Activated T-helper 2 cell treated with anti-CD3 and anti-CD28 coated beads, Interferon-gamma antibody, Interleukin-2, Interleukin-4, amounts not matched to agents 10 μg/mL and 5 μg/mL and 100 μg/mL, durations not matched to agents 14 hours and 24 hours and 36 hours (primary cell): ENCODE measurements around the gene PLA2G2A. TPM values are rescaled to one million over a fixed set of nuclear protein-coding genes. Genes with fewer than 3 reads are reported as not detected.

ENCODE experiments used
- DNase-seq: peaks from one replicate; pipeline ENCODE4 v3.0.0; 2021; ENCODE audit warnings: low spot score
- H3K27ac Mint-ChIP-seq: one replicate; pipeline ENCODE4 v1.8.0; 2021; ENCODE audit warnings: mixed read lengths
- H3K27me3 Mint-ChIP-seq: one replicate; pipeline ENCODE4 v1.8.0; 2021; ENCODE audit warnings: low read depth, mixed read lengths
- H3K36me3 Mint-ChIP-seq: one replicate; pipeline ENCODE4 v1.8.0; 2021; ENCODE audit warnings: low read depth, mixed read lengths
- H3K4me1 Mint-ChIP-seq: one replicate; pipeline ENCODE4 v1.8.0; 2021; ENCODE audit warnings: low read depth, mixed read lengths
- H3K4me3 Mint-ChIP-seq: one replicate; pipeline ENCODE4 v1.8.0; 2021; ENCODE audit warnings: low read depth, mild to moderate bottlenecking, moderate library complexity, mixed read lengths
- H3K9me3 Mint-ChIP-seq: one replicate; pipeline ENCODE4 v1.8.0; 2021; ENCODE audit warnings: mixed read lengths
- intact Hi-C: fragments of 100-400 bp; cut with micrococcal nuclease; formaldehyde crosslinking; loops from one replicate; pipeline ENCODE4 v1.15.1; 2023
- total RNA-seq: library from RNA; stranded (reverse); gene quantifications from 2 replicates; pipeline ENCODE4 v1.2.3, GENCODE V29; 2022

PLA2G2A gene
- total RNA-seq, 1 donor from 2014 or later, result not detected

DNA sequence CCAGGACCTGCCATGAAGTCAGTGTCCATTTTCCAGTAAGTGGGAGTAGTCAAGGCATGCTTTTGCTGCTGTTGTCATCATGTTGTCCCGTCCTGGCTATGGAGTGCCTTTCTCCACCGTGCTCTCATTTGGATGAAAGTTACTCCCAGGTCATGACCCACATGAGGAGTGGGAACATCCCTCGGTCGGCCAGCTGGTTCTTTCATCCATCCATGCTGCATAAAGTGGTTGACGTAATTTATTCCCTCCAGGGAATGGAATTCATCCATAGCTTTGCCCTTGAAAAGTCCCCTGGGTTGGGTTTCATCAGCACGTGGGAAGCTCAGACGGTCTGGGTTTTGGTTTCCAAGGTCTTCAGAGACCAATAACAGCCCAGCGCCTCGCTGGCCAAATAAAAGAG lies 11.6 kb downstream of the PLA2G2A start:
- Mint-ChIP-seq H3K4me3 (no peak overlapping the region), H3K4me1 (no peaks in the 10 kb centered on the region), H3K36me3 (no peaks in the 10 kb centered on the region), H3K9me3 (no peaks in the 10 kb centered on the region), H3K27me3 (peaks cover 24% of the 10 kb centered on the region), H3K27ac (no peak overlapping the region)
- intact Hi-C loops, result no loop called here
- no peak for DNase-seq

DNA sequence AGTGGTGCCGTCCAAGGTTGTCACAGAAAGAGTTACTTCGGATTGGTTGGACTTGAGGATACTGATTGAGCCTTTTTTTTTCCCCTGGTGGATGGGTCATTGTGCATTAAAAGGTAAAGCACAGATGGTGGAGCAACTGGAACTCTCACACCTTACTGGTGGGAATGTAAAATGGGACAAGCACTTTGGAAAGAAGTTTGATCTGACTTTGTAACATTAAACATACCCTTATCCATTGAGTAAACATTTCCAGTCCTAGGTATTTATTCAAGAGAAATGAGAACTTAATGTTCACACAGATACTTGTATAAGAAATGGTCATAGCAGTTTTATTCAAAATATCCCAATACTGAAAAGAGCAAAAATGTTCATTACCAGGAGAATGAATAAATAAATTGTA lies 14.9 kb downstream of the PLA2G2A start:
- H3K4me1 Mint-ChIP-seq, result no peaks in the 10 kb centered on the region
- H3K4me3 Mint-ChIP-seq, result no peak overlapping the region
- H3K36me3 Mint-ChIP-seq, result no peaks in the 10 kb centered on the region
- intact Hi-C loops, result no loop called here
- no peak for DNase-seq
- no peak overlapping the region for H3K27ac Mint-ChIP-seq
- H3K9me3 Mint-ChIP-seq, result no peaks in the 10 kb centered on the region
- H3K27me3 Mint-ChIP-seq, result peaks cover 20% of the 10 kb centered on the region

DNA sequence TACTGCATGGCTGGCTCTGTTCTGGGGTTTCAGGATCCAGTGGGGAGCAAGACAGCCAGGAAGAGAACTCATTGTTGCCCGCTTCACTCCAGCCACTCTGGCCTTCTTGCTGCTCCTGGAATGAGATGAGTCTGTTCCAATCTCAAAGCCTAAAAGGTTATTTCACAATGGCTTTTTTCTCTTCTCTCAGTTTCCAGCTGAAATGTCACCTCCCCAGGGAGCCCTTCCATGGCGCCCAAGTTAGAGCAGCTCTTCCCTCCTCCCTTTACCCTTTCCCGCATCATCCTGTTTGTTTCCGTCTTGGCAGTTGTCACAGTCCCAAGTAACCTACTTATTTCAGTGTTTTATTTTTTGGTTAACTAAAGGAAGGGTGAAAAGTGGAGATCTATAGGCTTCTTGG lies 15.8 kb downstream of the PLA2G2A start:
- Mint-ChIP-seq H3K27me3 (peaks cover 20% of the 10 kb centered on the region), H3K36me3 (no peaks in the 10 kb centered on the region), H3K4me1 (no peaks in the 10 kb centered on the region)

DNA sequence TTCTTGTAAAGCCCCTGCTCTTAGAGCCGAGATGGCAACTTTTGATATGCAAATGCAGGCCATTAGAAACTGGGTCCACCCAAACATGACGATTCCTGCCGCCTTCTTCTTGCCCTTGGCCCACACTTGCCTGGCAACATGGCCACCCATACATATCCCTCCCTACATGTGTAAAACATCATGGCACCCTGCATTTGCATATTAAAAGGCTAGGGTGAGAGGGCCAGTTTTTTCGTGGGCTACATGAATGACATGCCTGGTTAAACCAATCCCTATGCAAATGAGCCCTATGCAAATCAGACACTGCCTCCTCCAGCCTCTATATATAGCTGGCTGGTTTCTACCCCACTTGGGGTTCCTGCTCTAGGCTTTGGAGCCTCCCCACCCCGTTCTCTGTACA lies 18.8 kb downstream of the PLA2G2A start:
- Mint-ChIP-seq H3K9me3 (no peaks in the 10 kb centered on the region), H3K27ac (no peak overlapping the region), H3K4me1 (no peaks in the 10 kb centered on the region), H3K27me3 (peaks cover 14% of the 10 kb centered on the region), H3K36me3 (no peaks in the 10 kb centered on the region), H3K4me3 (no peak overlapping the region)
- no peak for DNase-seq
- intact Hi-C loops, result no loop called here

More for the DNA sequence above, 15.8 kb downstream of the PLA2G2A start:
- no peak for DNase-seq
- Mint-ChIP-seq H3K9me3 (no peaks in the 10 kb centered on the region), H3K4me3 (no peak overlapping the region), H3K27ac (no peak overlapping the region)
- intact Hi-C loops, result no loop called here

DNA sequence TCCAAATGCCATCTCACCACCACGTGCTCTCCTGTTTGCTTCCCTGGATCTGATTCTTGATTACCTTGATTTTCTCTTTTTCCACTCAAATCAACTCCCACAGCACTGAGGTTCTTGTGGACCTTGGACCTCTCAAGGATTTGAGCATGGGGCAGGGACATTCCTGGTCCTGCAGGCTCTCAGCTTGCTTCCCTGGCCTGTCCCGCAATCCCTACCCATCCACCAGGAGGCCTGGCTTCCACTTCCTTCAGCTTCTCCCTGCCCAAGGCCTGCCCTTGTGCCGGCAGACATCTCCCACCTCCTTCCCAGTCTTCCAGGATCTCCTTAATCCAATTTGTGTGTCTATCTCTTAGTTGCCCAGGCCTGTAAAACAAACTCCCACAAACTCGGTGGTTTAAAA lies 21.6 kb downstream of the PLA2G2A start:
- DNase-seq, result no peak
- no peaks in the 10 kb centered on the region for H3K4me1 Mint-ChIP-seq
- intact Hi-C loops, result no loop called here
- H3K9me3 Mint-ChIP-seq, result no peaks in the 10 kb centered on the region
- no peaks in the 10 kb centered on the region for H3K36me3 Mint-ChIP-seq
- no peak overlapping the region for H3K4me3 Mint-ChIP-seq
- H3K27me3 Mint-ChIP-seq, result peaks cover 13% of the 10 kb centered on the region
- no peak overlapping the region for H3K27ac Mint-ChIP-seq

DNA sequence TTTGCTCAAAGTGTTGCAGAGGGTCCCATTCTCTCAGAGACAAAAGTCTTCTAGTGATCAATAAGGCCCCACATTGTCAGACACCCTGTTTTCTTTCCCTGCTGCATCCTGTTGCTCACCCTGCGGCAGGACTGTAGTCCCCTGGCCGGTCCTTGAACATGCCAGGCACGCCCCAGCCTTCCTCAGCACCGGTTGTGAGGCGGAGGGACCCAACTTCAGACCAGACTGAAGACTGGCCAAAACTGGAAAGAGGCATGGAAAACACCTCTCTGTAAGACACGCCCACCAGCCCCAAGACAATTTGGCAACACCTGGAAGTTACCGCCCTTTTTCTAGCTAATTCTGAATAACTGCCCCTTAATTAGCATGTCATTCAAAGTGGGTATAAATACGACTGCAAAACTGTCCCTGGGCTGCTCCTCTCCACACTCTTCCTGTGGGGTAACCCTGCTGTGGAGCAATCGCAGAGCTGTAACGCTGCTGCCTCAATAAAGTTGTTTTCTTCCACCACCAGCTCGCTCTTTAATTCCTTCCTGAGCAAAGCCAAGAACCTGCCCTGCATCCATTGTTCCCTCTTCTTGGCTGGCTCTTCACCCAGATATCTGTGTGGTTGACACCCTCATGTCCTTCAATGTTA lies 23.8 kb downstream of the PLA2G2A start:
- H3K9me3 Mint-ChIP-seq, result no peaks in the 10 kb centered on the region
- DNase-seq, result no peak
- H3K4me1 Mint-ChIP-seq, result no peaks in the 10 kb centered on the region
- no peak overlapping the region for H3K4me3 Mint-ChIP-seq
- H3K36me3 Mint-ChIP-seq, result no peaks in the 10 kb centered on the region
- intact Hi-C loops, result no loop called here
- H3K27ac Mint-ChIP-seq, result no peak overlapping the region
- H3K27me3 Mint-ChIP-seq, result peaks cover 14% of the 10 kb centered on the region

DNA sequence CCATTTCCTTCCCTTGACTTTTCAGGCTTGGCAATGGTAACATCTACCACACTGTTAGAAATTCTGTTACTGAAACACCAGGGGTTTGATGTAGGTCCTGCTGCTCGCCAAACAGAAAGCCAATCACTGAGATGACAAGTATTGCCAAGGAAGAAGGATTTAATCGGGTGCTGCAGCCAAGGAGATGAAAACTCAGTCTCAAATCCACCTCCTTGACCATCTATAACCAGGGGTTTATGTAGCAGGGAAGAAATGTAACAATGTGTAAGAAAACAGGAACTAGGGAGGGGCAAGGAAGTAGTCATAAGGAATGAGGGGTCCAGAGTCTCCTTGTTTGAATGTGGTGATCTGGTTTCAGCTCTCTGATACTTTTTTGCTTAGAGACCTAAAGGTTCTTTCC lies 25.4 kb downstream of the PLA2G2A start:
- no peak overlapping the region for H3K4me3 Mint-ChIP-seq
- H3K27ac Mint-ChIP-seq, result no peak overlapping the region
- H3K9me3 Mint-ChIP-seq, result no peaks in the 10 kb centered on the region
- H3K4me1 Mint-ChIP-seq, result no peaks in the 10 kb centered on the region
- peaks cover 14% of the 10 kb centered on the region for H3K27me3 Mint-ChIP-seq
- no peak for DNase-seq
- intact Hi-C loops, result no loop called here
- no peaks in the 10 kb centered on the region for H3K36me3 Mint-ChIP-seq

DNA sequence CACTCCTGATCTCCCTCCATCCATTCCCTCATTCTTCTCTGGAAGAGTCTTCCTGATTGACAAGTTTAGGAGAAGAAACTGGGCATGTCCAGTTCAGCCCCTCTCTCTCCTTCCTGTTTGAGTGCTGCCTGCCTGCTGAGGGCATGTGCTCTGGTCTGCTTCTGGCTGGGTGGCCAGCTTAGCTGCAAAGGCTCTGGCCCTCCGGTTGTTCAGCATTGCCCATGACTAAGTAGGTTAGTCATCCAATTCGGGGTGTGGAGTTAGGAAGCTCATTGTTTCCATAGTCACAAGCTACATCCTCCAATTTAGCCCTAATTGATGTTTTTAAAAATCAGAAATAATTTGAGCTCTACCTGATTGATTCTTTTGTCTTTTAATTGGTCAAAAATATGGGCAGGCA lies 30.4 kb downstream of the PLA2G2A start:
- Mint-ChIP-seq H3K27ac (no peak overlapping the region), H3K4me3 (no peak overlapping the region), H3K36me3 (no peaks in the 10 kb centered on the region), H3K27me3 (peaks cover 14% of the 10 kb centered on the region), H3K9me3 (no peaks in the 10 kb centered on the region), H3K4me1 (peaks cover 6% of the 10 kb centered on the region)
- DNase-seq, result no peak
- intact Hi-C loops, result no loop called here

DNA sequence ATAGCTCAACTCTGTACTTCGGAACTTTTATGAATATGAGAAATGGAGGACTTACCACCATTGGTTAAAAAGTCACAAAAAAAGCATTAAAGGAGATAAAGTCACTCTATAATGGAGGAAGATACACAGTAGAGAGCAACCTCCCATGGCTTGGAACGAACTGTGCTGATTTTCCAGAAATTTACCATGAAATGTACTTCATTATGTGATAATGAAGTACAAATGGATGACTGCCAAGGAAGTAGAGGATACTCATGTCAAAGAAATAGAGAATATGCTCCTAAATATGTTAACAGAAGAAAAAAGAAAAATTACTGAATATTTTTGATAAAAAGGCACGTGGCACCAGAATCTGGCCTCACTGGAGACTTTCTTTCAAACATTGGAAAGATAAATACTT lies 32.4 kb downstream of the PLA2G2A start:
- H3K4me1 Mint-ChIP-seq, result peaks cover 6% of the 10 kb centered on the region
- DNase-seq, result no peak
- H3K27me3 Mint-ChIP-seq, result peaks cover 11% of the 10 kb centered on the region
- no peaks in the 10 kb centered on the region for H3K36me3 Mint-ChIP-seq
- intact Hi-C loops, result no loop called here
- no peak overlapping the region for H3K27ac Mint-ChIP-seq
- no peak overlapping the region for H3K4me3 Mint-ChIP-seq
- no peaks in the 10 kb centered on the region for H3K9me3 Mint-ChIP-seq

DNA sequence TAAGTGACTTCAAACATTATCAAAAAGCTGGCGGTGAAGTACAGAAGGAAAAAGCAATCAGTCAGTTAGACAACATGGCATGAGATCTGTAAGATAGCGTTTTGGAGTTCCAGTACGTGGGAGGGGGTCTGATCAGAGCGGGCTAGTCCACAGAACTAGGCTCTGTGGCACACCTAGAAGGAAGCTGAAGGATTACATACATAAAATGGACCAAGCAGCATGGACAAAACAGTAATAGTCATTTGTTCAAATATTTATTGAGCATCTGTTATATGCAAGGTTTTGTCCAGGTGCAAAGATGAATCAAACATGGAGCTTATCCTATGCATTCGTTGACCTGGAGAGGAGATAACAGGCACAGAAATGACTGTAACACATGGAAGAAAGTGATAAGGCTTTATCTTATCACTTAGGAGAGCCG lies 33.1 kb downstream of the PLA2G2A start:
- DNase-seq, result no peak
- intact Hi-C loops, result no loop called here
- peaks cover 10% of the 10 kb centered on the region for H3K27me3 Mint-ChIP-seq
- no peaks in the 10 kb centered on the region for H3K9me3 Mint-ChIP-seq
- no peak overlapping the region for H3K4me3 Mint-ChIP-seq
- no peak overlapping the region for H3K27ac Mint-ChIP-seq
- H3K4me1 Mint-ChIP-seq, result peaks cover 6% of the 10 kb centered on the region
- no peaks in the 10 kb centered on the region for H3K36me3 Mint-ChIP-seq

DNA sequence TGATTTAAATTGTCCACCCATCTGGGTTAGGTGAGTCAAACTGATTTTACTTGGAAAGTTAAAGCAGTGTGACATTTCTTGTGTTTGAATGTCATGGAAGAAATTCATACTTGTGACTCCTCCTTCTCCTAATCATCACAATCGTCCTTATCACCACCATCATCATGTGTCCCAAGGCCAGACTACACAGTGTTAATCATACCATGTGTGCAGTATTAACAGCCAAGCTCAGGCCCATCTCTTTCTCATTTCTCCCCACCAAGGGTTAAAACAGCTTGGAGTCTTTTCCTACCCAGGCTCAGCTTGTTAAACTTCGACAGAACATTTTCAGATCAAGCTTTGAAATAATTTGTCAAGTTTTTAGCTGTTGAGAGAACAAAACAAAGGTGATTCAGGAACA lies 33.5 kb downstream of the PLA2G2A start:
- no peak overlapping the region for H3K27ac Mint-ChIP-seq
- no peaks in the 10 kb centered on the region for H3K36me3 Mint-ChIP-seq
- H3K4me1 Mint-ChIP-seq, result peaks cover 6% of the 10 kb centered on the region
- no peak for DNase-seq
- H3K27me3 Mint-ChIP-seq, result peaks cover 10% of the 10 kb centered on the region
- H3K9me3 Mint-ChIP-seq, result no peaks in the 10 kb centered on the region
- intact Hi-C loops, result no loop called here
- H3K4me3 Mint-ChIP-seq, result no peak overlapping the region

DNA sequence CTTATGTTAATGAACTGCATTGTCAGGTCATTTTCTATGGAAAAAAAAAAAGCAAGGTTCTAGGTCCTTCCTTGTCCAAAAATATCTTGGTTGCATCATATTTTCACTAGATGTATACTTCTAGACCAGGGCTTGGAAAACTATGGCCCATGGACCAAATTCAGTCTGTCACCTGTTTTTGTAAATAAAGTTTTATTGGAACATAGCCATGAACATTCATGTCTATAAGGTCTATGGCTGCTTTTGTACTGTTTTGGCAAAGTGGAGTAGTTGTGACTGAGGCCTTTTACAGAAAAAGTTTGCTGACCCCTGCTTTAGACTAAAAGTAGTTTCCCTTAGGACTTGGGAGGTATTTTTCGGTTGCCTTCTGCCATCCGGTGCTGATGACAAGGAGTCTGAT lies 36.8 kb downstream of the PLA2G2A start:
- Mint-ChIP-seq H3K4me3 (no peak overlapping the region), H3K36me3 (no peaks in the 10 kb centered on the region), H3K9me3 (no peaks in the 10 kb centered on the region), H3K4me1 (peaks cover 6% of the 10 kb centered on the region), H3K27me3 (peaks cover 10% of the 10 kb centered on the region), H3K27ac (no peak overlapping the region)
- DNase-seq, result no peak
- intact Hi-C loops, result no loop called here

DNA sequence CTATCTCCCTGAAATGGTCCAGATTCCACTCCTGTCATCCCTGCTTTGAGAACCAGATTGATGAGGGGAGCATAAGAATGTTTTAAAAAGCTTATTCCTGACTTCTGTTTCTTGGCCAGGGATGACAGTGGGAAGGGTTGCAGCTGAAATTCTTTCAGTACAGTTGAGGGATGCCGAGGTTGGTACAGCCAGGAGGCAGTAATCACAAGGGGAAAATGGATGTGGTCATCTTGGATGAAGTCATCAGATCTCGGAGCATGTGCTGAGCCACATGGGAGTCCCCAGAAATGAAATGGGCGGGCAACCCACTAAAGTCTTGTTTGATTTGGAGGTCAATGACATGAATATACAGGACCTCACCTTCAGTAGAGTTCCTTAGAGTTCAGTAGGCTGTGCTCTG lies 37.3 kb downstream of the PLA2G2A start:
- no peak for DNase-seq
- peaks cover 6% of the 10 kb centered on the region for H3K4me1 Mint-ChIP-seq
- H3K36me3 Mint-ChIP-seq, result no peaks in the 10 kb centered on the region
- H3K9me3 Mint-ChIP-seq, result no peaks in the 10 kb centered on the region
- no peak overlapping the region for H3K27ac Mint-ChIP-seq
- H3K4me3 Mint-ChIP-seq, result no peak overlapping the region
- intact Hi-C loops, result no loop called here
- H3K27me3 Mint-ChIP-seq, result peaks cover 10% of the 10 kb centered on the region

DNA sequence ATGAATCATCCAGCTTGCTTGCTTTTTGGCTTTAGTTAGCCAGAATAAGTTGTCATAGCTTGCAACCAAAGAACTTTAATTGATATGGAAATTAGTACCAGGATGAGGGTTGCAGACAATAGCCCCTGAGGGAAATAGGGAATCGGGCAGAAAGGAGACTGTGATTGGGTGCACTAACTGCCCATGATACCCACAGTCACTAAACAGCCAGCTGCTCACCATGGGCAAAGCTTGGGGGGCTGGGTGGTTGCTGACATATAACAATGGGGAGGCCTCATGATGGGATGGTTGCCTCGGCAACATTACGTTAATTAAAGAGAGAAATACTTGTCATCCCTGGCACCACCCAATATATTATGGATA lies 38.2 kb downstream of the PLA2G2A start:
- no peaks in the 10 kb centered on the region for H3K9me3 Mint-ChIP-seq
- H3K4me1 Mint-ChIP-seq, result peaks cover 6% of the 10 kb centered on the region
- no peaks in the 10 kb centered on the region for H3K36me3 Mint-ChIP-seq
- intact Hi-C loops, result no loop called here
- DNase-seq, result no peak
- H3K27me3 Mint-ChIP-seq, result peaks cover 4% of the 10 kb centered on the region
- no peak overlapping the region for H3K4me3 Mint-ChIP-seq
- no peak overlapping the region for H3K27ac Mint-ChIP-seq
